GM19397 (cell line): ENCODE data around the gene LRPPRC.
"Not testable (repeated sequence)": the region's sequence is repeated elsewhere in the genome, so short reads cannot be mapped to it uniquely, and the experiment has no call there.

ENCODE experiments used
- ATAC-seq: cut with Tn5 transposase; IDR thresholded peaks from one replicate; pipeline ENCODE4 v1.9.1; 2021; ENCODE audit warnings: mild to moderate bottlenecking, moderate library complexity; ENCODE audit not compliant: unreplicated experiment

The LRPPRC gene

DNA sequence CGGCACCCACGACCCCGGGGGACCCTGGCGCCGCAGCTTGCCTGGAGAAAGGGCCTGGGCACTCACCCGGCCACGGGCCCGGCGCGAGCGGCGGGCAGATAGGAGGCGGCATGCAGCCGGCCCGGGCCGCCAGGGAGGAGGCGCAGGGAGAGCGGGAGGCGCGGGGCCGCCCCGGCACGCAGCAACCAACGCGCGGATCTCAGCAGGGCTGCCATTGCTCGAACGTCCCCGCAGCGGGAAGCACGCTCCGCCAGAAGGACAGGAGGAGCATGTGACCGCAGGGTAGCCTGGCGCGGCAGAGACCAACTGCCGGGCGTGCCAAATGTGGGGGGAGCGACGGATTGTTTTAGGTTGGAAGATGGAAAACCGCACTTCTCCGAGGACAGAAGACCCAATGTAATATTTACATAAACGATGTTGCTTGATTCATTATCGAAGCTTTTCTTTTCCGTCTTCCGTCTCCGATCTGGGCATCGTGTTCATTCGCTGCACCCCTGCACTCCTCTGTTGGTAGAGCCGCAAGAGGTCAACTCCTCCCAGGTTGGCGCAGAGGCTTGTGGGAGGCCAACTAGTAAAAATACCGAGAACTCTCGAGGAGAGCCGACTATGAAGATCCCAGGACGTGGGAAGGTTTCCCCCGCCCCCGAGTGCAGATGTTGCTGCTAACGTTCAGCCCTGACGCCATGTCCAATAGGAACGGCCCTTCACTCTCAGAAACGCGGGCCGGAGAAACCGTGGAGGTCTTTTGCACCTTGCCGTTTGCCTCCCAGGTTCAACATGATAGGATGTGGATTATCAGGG, at the start of gene LRPPRC:
TSS of gene LRPPRC (minus strand) at position 257 of the 801 bp plus-strand sequence. CDS start at position 215, 42 bp downstream.
- peak; percentile 92 for ATAC-seq

DNA sequence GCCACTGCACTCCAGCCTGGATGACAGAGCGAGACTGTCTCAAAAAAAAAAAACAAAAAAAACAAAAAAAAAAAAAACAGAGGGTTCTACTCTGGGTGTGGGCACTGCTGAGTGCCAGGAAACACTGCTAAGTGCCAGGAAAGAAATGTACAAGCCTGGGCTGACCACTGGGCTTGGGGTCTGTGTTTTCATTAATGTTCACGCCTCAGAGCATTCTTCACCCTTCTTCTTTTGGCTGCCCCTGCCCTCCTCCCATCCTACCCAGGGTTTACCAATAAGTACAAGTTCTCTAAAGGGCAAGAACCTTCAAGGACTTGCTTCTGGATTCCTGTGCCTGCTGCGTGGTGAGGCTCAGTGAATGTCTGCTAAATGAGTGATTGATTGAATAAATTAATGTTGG, 49.3 kb upstream of the LRPPRC start:
- no peak for ATAC-seq

- peak; percentile 97 for ATAC-seq
These were observed 48.5 kb upstream of the LRPPRC start for GRCh38 chr2:44044281-44044720.

- ATAC-seq = no peak
These were observed 44.6 kb upstream of the LRPPRC start for GRCh38 chr2:44040365-44040764.

- ATAC-seq = no peak
These were observed 42.5 kb upstream of the LRPPRC start for GRCh38 chr2:44038277-44038676.

GRCh38 chr2:44037221-44037620, 41.4 kb upstream of the LRPPRC start:
- ATAC-seq = no peak

DNA sequence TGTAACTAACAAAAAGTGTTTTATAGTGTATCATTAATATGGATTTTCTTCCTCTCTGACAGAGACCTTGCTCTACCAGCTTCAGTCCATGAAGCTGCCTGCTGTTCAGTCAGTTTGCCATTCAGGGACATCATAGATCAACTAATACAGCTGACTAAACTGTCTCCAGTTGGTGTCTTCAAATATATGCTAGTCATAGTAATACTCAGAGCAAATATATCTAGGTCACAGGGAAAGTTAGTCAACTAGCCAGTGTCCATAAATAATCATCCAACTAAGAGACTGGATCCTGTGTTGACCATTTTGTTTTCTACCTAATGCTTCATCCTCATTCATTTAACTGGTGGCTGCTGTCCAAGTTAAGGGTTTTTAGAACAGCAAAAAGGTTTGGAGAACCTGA, 38.2 kb upstream of the LRPPRC start:
- ATAC-seq = no peak

- ATAC-seq = not testable (repeated sequence)
These were observed 31.3 kb upstream of the LRPPRC start for GRCh38 chr2:44027076-44027475.

DNA sequence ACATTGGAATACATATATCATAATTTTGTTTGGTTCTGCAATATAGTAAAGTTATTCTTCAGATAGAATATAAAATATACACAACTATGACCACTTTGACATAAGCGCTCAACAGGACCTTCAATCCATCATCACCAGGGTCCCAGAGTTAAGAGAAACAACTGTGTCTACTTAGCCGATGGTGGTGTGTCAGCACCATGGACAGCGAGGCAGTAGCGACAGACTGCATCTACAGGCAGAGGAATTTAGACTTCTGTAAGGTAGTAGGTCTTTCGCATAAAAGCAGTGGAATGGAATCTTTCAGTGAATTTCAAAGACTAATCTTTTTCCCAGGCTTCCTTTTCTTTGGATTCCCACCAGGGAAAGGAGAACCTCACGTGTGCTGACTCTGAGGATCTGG, 20.5 kb upstream of the LRPPRC start:
- no peak for ATAC-seq

GRCh38 chr2:44015239-44015638, 19.4 kb upstream of the LRPPRC start:
- no peak for ATAC-seq

DNA sequence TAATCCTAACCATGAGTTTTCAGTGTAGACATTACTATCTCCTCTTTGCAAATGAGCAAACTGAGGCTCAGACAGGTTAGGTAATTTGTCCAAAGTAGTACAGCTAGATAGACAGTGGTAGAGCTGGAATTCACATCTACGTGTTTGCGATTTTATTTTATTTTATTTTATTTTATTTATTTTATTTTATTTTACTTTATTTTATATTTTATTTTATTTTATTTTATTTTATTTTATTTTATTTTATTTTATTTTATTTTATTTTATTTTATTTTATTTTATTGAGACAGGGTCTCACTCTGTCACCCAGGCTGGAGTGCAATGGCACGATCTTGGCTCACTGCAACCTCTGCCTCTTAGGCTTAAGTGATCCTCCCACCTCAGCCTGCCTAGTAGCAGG, 17.4 kb upstream of the LRPPRC start:
- not testable (repeated sequence) for ATAC-seq

- ATAC-seq = no peak
These were observed 14.5 kb upstream of the LRPPRC start for GRCh38 chr2:44010266-44010665.

DNA sequence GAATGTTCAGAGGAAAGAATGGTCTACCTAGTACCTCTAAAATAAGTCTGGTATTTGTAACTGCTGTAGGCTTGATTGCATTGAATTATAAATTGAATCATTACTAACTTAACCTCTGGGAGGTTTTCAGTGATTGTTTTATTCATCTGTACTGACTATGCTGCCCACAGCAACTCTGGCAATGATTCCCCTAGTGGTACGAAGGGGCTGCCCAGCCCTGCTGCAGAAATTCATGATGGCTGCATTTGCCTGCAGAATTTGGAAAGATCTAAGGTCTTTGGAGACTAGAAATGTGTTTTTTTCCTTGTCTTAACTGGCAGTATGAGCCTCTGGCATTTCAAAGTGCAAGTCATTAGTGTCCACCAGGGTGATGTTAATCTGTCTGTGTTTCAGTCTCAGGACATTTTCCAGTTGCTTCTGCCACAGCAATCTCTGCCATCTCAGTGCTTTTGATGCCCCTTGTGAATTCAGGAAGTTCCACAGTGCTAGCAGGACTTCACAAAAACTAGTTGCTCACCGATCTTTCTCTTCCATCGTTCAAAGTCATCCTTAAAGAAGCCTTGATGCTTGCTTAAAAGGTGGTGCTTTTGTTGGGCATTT, 13.4 kb upstream of the LRPPRC start:
- ATAC-seq = no peak

- no peak for ATAC-seq
These were observed 10.1 kb upstream of the LRPPRC start for GRCh38 chr2:44005846-44006245.

DNA sequence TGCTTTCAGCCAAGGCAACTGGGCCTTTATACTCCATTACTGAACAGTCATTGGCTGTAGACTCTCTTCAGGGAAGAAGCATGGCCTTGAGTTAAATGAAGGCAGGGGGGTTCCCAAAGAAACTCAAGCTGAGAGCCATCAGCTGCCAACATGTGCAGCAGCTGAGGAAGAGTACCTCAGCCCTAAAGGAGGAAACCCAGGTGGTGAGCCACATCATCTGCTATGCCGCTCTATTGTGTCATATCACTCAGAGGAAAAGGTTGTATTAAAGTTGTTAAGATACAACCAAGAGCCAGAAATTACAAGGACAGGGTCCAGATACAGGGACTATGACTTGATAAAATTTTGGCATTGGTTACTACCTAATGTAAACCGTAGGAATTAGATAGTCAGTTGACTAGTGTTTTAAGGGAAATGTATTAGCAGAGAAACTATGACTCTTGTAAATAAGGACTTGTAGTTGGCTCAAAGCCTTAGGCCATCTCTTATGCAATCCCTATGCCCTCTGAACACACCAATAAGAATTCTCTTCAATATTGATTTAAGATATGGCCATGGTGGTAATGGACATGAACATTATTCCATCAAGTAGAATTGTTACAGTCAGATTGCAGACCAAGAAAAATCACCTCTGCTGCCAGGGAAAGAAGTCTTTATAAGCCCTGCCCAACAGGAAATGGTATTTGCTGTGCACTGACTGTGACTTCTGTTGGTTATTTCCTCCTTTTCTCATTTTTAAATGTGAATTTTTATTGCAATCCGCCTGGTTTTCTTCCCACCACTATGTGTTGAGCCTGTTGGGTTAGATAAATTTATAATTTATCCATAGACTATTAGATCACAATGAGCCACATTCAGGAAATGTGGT, 9.2 kb upstream of the LRPPRC start:
- ATAC-seq = no peak

GRCh38 chr2:44001716-44002115, 5.9 kb upstream of the LRPPRC start:
- ATAC-seq = no peak

- no peak for ATAC-seq
These were observed 2.5 kb upstream of the LRPPRC start for GRCh38 chr2:43998263-43998662.

DNA sequence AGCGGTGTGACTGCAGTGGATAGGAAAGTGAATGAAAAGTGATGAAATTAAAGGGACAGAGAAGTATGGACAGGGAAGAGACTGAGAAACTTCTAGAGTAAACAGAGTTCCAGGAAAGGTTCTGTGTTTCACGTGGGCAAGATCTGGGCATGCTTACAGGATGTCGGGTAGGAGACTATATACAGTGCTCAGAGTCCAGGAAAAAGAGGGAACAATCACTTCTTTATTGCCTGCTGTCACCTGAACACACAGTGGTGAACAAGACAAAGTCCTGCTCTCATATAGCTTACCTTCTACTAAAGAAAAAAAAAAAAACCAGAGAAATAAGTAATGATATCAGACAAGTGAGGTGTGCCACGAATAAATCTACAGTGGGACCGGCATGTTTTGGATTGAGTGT, 2.4 kb downstream of the LRPPRC start:
- no peak for ATAC-seq

DNA sequence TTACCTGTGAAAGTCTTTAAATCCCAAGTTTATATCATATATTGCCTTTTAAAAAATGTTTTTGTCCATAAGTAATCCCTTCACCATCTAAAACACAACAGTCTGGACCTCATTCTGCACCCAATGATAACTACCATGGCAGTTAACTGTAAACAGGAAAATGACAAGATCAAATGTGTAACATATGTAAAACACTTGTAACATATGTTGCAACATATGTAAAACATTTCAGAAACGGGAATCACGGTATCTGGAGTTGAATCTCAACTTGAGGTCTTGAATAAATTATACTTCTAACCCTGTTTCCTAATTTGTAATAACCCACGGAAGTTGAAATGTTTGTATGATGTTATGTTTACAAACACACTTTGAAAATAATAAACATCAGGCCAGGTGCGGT, 6.2 kb downstream of the LRPPRC start:
- no peak for ATAC-seq

- ATAC-seq = no peak
These were observed 9.2 kb downstream of the LRPPRC start for GRCh38 chr2:43986600-43986999.

DNA sequence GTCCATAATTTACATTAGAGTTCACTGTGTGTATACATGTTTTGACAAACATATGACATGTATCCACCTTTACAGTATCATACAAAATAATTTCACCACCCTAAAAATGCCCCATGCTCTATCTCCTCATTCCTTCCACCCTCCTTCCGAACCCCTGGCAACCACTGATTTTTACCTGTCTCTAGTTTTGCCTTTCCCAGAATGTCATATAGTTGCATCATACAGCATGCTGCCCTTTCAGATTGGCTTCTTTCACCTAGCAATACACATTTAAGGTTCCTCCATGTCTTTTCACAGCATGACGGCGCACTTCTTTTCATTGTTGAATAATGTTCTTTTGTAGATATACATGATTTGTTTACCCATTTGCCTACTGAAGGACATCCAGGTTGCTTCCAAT, 10.4 kb downstream of the LRPPRC start:
- no peak for ATAC-seq

DNA sequence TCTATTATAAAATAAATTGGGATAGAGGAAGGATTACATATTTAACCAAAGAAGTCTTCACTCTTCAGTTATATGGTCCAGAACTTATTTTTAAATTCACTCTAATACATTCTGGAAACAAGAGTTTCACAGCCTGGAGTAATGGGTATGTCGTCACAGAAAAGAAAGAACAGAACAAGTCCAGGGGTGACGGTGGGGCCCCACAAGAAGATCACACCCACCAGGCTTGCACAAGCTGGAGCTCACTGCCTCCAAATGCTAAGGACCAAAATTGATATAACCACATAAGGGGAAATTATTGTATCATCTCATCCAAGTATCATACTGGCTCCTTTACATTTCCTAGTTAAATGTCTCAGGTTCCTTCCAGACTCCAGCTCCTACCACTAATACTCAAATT, 11.3 kb downstream of the LRPPRC start:
- no peak for ATAC-seq
